ENCODE data around the gene TRAPPC10.
"Not testable (repeated sequence)": the region's sequence is repeated elsewhere in the genome, so short reads cannot be mapped to it uniquely, and the experiment has no call there.

TRAPPC10 gene

GRCh38 chr21:44087426-44088400 lies 75.6 kb downstream of the TRAPPC10 start:
- no peak for DNase-seq (ENCODE audit: low read depth, low spot score)

- no peak for DNase-seq (ENCODE audit: low read depth, low spot score)
Observed at GRCh38 chr21:44088401-44088780, 76.3 kb downstream of the TRAPPC10 start.

- DNase-seq (ENCODE audit: low read depth, low spot score), result no peak
Observed at GRCh38 chr21:44089001-44089911, 77.1 kb downstream of the TRAPPC10 start.

GRCh38 chr21:44090325-44090724 lies 78.2 kb downstream of the TRAPPC10 start:
- DNase-seq (ENCODE audit: low read depth, low spot score), result no peak

GRCh38 chr21:44092211-44092610 lies 80.1 kb downstream of the TRAPPC10 start:
- no peak for DNase-seq (ENCODE audit: low read depth, low spot score)

GRCh38 chr21:44093761-44094160 lies 81.7 kb downstream of the TRAPPC10 start:
- DNase-seq (ENCODE audit: low read depth, low spot score), result no peak

- DNase-seq (ENCODE audit: low read depth, low spot score), result no peak
Observed at GRCh38 chr21:44094832-44095231, 82.7 kb downstream of the TRAPPC10 start.

- DNase-seq (ENCODE audit: low read depth, low spot score), result not testable (repeated sequence)
Observed at GRCh38 chr21:44098507-44098906, 86.4 kb downstream of the TRAPPC10 start.

GRCh38 chr21:44098964-44099363 lies 86.9 kb downstream of the TRAPPC10 start:
- not testable (repeated sequence) for DNase-seq (ENCODE audit: low read depth, low spot score)

GRCh38 chr21:44107026-44107501 lies 95.0 kb downstream of the TRAPPC10 start, which contains the start of gene PWP2:
TSS of gene PWP2 (plus strand) at chr21:44107399. CDS start at chr21:44107417, 18 bp downstream.
- not testable (repeated sequence) for DNase-seq (ENCODE audit: low read depth, low spot score)

GRCh38 chr21:44107589-44107988 lies 95.5 kb downstream of the TRAPPC10 start:
- DNase-seq (ENCODE audit: low read depth, low spot score), result not testable (repeated sequence)

- not testable (repeated sequence) for DNase-seq (ENCODE audit: low read depth, low spot score)
Observed at GRCh38 chr21:44113702-44114371, 101.7 kb downstream of the TRAPPC10 start.

GRCh38 chr21:44122131-44122530 lies 110.0 kb downstream of the TRAPPC10 start:
- DNase-seq (ENCODE audit: low read depth, low spot score), result not testable (repeated sequence)

- not testable (repeated sequence) for DNase-seq (ENCODE audit: low read depth, low spot score)
Observed at GRCh38 chr21:44127827-44128226, 115.7 kb downstream of the TRAPPC10 start.

GRCh38 chr21:44133715-44134057 lies 121.6 kb downstream of the TRAPPC10 start:
- DNase-seq (ENCODE audit: low read depth, low spot score), result not testable (repeated sequence)

GRCh38 chr21:44134732-44135131 lies 122.6 kb downstream of the TRAPPC10 start:
- not testable (repeated sequence) for DNase-seq (ENCODE audit: low read depth, low spot score)

- DNase-seq (ENCODE audit: low read depth, low spot score), result not testable (repeated sequence)
Observed at GRCh38 chr21:44138039-44138438, 125.9 kb downstream of the TRAPPC10 start.

- DNase-seq (ENCODE audit: low read depth, low spot score), result not testable (repeated sequence)
Observed at GRCh38 chr21:44139787-44140551, 127.9 kb downstream of the TRAPPC10 start.

- not testable (repeated sequence) for DNase-seq (ENCODE audit: low read depth, low spot score)
Observed at GRCh38 chr21:44140552-44140932, 128.4 kb downstream of the TRAPPC10 start.

- not testable (repeated sequence) for DNase-seq (ENCODE audit: low read depth, low spot score)
Observed at GRCh38 chr21:44142470-44142869, 130.4 kb downstream of the TRAPPC10 start.

Measured in smooth muscle cell of the brain vasculature (primary cell).